GM18511 (cell line): ENCODE data around the gene RTBDN.

ENCODE experiments used
- ATAC-seq: cut with Tn5 transposase; IDR thresholded peaks from one replicate; pipeline ENCODE4 v1.9.1; 2021; ENCODE audit warnings: mild to moderate bottlenecking, moderate library complexity; ENCODE audit not compliant: unreplicated experiment

RTBDN gene

DNA sequence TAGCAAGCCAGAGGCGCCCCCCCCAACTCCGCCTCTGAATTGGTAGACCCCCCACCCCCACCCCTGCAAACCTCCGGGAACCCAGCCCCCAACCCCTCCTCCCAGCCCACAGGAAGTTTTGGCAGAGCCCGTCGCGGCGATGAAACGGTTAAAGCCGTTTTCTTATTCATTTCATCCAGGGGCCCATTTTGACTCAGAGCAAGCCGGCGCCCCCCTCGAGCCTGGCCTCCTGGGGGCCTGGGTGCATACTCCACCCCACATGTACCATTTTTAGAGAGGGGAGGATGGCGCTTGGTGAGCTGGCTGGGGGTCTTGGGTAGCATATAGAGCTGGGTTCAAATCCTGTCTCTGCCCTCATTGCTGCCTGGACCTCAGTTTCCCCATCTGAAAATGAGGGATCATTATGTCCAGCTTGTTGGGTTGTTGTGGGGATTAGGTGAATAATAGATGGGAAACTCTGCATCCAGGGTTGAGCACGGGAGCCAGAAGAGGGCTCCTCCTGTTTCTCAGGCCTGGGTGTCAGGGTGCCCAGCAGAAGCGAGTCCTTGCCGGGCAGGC is 51.0 kb downstream of the RTBDN start:
- ATAC-seq, result no peak

DNA sequence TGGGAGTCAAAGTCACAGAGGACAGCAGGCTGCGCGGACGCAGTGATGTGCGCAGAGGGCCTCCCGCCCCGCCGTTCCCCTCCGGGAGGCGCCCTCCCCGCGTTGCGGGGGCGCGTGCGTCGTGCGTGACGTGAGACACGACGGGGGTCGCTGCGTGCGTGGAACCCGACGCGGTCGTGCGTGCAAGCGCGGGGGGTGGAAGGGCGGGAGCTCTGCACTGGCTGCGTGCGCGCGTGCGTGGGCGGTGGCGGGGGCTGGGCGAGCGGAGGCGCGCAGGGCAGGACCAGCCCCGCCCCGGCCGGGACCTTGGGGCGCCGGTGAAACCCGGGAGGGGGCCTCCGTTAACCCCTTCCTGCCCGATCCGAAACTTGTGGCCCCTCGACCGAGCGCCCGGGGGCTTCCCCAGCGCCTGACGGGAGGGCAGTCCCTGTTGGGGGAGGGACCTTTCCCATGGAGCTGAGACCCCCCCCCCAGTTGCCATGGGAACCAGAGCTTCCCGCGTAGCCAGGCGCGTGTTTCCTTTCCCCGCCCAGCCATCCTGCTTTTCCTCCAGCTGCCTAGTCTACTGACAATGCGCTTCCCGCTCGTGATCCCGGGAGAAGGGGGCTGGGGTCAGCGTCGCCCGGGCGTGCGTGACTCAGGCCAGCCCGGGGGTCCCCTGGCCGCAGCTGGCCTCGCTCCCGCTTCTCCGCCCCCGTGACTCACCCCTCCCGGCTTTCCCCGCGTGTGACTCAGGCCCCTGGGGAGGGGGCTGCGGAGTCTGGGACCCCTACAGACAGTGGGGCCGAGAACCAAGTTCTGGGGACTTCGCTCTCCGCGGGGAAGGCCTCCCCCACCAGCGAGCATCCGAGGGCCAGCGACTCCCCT is 51.7 kb downstream of the RTBDN start:
- ATAC-seq, result peak; percentile 34

DNA sequence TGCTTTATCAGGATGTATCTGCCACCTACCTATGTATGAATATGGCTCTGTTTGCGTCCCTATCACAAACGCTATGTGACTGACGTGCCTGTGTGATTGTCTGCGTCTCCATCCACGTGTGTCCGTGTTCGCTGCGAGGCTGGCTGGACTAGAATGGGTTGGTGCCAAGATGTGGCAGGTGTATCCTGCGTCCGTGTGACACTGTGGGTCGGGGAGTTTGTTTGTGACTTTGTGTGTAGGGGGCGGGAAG is 52.3 kb downstream of the RTBDN start:
- no peak for ATAC-seq

DNA sequence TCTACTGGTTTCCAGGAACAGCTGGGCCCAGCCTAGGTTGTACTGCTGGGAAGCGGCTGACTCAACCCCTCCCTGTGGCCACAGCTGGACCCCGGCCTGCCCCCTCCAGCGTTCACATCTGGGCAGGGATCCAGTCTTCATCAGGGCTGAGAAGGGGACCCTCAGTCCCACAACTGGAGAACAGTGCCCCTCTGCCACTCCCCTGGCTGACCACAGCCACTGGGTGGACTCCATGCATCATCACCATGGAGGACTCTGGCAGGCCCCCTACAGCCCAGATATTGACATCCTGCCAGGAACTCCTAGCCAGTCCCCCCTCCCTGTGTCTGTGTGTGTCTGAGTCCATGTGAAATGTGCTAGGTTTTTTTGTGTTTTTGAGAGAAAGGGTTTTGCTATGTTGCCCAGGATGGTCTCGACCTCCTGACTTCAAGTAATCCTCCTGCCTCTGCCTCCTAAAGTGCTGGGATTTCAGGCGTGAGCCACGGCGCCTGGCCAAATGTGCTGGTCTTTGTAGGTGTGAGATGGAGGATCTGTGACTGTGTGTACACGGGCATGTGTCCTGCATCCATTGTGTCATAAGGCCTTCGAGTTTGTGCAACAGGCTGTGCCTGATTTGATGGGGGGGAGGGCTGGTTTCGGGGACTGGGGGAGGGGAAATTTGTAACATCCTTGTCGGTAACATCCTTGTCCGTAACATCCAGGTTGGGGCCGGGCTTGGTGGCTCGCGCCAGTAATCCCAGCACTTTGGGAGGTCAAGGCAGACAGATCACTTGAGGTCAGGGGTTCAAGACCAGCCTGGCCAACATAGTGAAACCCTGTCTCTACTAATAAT is 55.0 kb downstream of the RTBDN start:
- ATAC-seq, result no peak

DNA sequence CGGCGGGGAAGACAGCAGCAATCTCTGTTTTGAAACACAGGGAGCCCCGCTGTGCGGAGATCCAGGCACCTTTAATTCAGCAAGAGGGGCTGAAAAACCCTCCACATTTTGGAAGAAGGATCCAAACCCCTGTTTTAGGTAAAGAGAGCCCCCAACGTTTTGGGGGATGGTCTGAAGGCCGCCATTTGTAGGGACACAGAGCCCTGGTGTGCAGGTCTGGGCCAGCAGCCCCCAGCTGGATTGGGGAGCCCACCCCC is 55.5 kb downstream of the RTBDN start:
- ATAC-seq, result no peak

DNA sequence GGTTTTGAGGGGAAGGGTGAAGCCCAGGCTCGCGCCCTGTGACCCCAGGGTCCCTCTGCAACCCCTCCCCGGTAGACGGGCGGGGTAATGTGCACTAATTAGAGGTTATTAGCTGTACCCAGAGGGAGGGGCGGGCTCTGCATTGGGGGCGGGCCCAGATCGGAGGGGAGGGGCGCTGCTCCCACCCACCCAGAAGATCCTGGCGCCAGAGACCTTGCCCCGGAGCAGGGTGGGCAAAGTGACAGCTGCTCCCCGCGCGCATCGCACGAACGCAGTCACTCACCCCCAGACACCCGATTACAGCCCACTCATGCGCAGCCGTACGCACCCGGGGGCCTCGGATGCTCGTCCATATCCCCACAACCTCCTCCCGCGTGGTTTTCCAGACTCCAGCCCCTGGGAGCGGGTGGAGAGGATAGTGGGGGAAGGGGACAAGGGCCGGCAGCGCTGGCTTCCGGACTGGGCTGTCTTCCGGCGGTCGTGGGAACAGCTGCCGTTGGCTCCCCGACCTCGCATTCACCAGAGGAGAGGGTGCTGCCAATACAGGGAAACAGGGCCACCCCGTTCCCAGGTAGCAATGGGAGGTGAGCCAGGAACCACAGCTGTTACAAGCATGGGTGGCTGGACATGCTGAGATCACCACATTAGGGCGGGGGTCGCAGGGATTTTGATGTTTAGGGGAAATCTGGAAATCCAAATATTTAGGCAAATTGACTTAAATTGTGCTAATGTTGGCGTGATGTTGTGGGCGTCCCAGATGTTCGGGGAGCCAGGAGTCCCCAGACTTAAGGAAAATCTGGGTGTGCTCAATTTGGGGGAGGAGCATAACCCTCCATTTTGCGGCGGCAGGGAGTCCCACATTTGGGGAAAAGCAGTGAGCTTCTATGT is 56.1 kb downstream of the RTBDN start:
- no peak for ATAC-seq

DNA sequence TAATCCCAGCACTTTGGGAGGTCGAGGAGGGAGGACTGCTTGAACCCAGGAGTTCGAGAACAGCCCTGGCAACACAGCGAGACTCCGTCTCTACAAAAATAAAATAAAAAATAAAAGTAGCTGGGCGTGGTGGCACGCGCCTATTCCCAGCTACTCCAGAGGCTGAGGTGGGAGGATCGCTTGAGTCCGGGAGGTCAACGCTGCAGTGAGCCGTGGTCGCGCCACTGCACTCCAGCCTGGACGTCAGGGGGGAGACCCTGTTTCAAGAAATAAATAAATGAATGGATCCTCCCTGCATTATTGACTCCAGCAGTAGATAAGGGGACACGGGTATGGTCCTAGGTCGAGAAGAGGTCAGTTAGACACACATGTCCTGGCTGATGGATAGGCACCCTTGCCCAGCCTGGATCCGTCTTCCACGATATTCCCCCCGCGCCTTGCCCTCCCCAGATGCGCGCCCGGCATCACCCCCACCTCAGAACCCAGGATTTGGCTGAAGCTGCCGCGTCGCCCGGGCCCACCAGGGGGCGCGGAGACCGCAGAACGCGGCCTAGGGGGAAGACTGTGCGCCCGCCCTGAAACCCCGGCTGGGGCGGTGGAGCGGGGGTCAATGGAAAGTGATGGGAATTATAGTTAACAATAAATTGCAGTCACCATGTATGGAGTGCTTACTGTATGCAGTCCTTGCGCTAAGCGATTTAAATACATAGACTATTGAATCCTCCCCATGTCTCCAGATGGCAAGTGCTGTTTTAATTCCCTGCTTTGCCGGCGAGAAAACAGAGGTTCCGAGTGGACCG is 57.0 kb downstream of the RTBDN start:
- ATAC-seq, result no peak
